Measurements from ENCODE around the gene GDNF. TPM values are rescaled to one million over a fixed set of nuclear protein-coding genes. Genes with fewer than 3 reads are reported as not detected.
"Not testable (repeated sequence)": the region's sequence is repeated elsewhere in the genome, so short reads cannot be mapped to it uniquely, and the experiment has no call there.

GDNF gene
- total and polyA plus RNA-seq, 5 donors from 2014 or later = not detected

DNA sequence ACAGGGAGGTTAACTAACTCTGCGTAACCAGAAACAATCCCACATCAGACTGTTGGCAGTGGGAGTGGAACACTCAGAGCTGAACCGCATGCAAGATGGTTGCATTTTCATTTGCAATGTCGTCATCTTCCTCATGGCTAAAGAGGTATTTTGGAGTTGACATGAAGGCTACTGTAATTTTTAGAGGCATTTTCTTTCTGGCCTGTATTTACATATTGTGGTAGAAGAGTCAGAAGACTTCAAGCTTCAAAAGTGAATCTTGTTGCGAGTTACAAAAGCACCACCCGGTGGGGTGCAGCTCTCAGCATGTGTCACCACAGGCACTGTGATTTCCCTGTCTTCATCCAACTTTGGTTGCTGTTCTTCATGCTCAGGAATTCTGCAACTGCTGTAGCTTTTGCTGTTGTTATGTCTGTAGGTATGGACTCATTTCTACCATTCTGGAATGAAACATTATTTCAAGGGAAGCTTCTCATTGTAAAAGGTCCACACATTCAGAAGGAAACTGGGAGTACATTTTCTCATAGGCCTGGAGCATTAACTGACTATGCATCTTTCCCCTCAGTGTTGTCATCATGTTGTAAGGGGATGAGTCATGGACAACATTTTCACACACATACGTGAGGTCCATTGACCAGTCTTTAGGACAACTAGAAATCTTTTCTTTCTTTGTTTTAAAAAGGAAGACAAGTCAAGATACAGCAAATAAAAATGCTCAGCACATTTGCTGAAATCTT is 35.4 kb upstream of the GDNF start:
- no peak overlapping the region for H3K4me3 Mint-ChIP-seq
- Histone ChIP-seq H3K9me3 (ENCODE audit: control insufficient read depth in 2 of 2, low read length in 2 of 2) (no peaks in the 10 kb centered on the region), H3K4me1 (ENCODE audit: control insufficient read depth, insufficient read depth, low read length, poor library complexity, severe bottlenecking) (no peaks in the 10 kb centered on the region)

DNA sequence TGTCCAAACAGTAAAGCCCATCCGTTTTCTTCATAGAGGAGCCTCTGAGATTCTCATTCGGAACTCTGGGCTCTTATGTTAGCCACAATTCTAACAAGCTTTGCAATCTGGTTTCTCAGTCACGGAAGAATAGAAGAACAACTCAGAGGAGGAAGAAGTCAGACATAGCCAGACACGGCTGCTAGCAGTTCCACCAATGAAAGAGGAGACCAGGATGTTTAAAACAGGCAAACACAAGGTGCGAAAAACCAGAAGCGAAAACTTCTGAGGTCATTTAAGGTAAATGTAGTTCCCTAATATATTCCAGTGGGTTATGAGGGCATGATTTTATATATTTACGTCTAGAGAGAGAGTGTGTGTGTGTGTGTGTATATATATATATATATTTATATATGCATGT is 34.1 kb upstream of the GDNF start:
- peaks cover 0 to 4% (median 2%) of the 10 kb centered on the region in 7 donors for H3K9me3 Mint-ChIP-seq
- ATAC-seq (ENCODE audit: low read depth in 2 of 2) = no peak

More for the DNA sequence above, 35.4 kb upstream of the GDNF start:
- DNase-seq (no peak), ATAC-seq (ENCODE audit: low read depth in 2 of 2) (no peak)
- Mint-ChIP-seq H3K4me1 (no peaks in the 10 kb centered on the region), H3K9me3 (peaks cover 0 to 9% (median 2%) of the 10 kb centered on the region in 7 donors), H3K27me3 (no peaks in the 10 kb centered on the region), H3K27ac (no peak overlapping the region), H3K36me3 (no peaks in the 10 kb centered on the region)
- no peak overlapping the region for H3K27ac ChIP-seq (ENCODE audit: insufficient read depth, low read length, poor library complexity, severe bottlenecking)
- no peak overlapping the region for H3K4me3 ChIP-seq (ENCODE audit: low read depth, low read length)
- H3K27me3 ChIP-seq (ENCODE audit: control insufficient read depth, insufficient read depth, low read length) = no peaks in the 10 kb centered on the region
- H3K36me3 ChIP-seq (ENCODE audit: control insufficient read depth, insufficient read depth, low read length) = no peaks in the 10 kb centered on the region

DNA sequence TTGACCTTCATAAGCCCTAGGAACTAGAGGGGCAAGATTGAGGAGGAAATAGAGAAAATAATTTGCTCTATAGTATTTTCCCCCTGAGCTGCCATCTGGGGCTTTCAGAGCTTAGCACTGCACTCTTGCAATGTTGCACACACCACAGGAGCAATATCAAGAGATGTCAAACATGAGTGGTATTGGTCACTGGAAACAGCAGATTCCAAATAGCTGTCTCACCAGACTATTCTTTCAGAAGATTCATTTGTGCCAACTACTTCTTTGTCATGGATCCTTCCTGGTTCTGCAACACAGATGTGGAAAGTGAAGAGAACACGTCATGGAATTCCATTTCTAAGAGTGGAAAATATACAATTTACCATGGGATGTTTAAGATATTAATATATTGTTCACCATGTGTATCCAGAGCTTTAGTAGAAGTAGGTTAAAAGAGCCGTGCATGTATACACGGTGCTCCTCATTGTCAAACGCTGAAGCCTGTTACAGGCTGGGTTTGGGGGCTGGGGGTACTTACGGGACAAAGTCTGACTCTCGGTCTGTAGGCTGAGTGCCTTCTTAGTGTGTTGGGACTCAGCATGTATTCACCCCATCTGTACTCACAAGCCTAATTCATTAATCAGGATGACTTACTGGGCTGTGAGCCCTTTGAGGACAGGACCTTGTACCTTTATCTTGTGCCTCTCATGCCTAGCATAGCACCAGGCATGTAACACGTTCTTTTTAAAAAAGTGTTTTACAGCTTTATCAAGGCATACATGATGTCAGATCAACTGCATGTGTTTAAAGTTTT is 31.4 kb upstream of the GDNF start:
- H3K4me3 Mint-ChIP-seq = no peak overlapping the region
- H3K4me3 ChIP-seq (ENCODE audit: low read depth, low read length) = no peak overlapping the region
- DNase-seq (no peak), ATAC-seq (ENCODE audit: low read depth in 2 of 2) (no peak)
- H3K9me3 ChIP-seq (ENCODE audit: control insufficient read depth in 2 of 2, low read length in 2 of 2) = no peaks in the 10 kb centered on the region
- H3K27me3 Mint-ChIP-seq = peaks cover 8% of the 10 kb centered on the region
- no peak overlapping the region for H3K27ac Mint-ChIP-seq
- H3K36me3 Mint-ChIP-seq = no peaks in the 10 kb centered on the region
- H3K36me3 ChIP-seq (ENCODE audit: control insufficient read depth, insufficient read depth, low read length) = no peaks in the 10 kb centered on the region
- no peaks in the 10 kb centered on the region for H3K4me1 Mint-ChIP-seq
- H3K9me3 Mint-ChIP-seq = peaks cover 0 to 2% (median 2%) of the 10 kb centered on the region in 7 donors
- no peaks in the 10 kb centered on the region for H3K4me1 ChIP-seq (ENCODE audit: control insufficient read depth, insufficient read depth, low read length, poor library complexity, severe bottlenecking)
- H3K27me3 ChIP-seq (ENCODE audit: control insufficient read depth, insufficient read depth, low read length) = no peaks in the 10 kb centered on the region
- no peak overlapping the region for H3K27ac ChIP-seq (ENCODE audit: insufficient read depth, low read length, poor library complexity, severe bottlenecking)

More for the DNA sequence above, 34.1 kb upstream of the GDNF start:
- Mint-ChIP-seq H3K27me3 (peaks cover under 1% of the 10 kb centered on the region), H3K27ac (no peak overlapping the region), H3K4me3 (no peak overlapping the region), H3K4me1 (no peaks in the 10 kb centered on the region), H3K36me3 (no peaks in the 10 kb centered on the region)
- Histone ChIP-seq H3K27me3 (ENCODE audit: control insufficient read depth, insufficient read depth, low read length) (no peaks in the 10 kb centered on the region), H3K27ac (ENCODE audit: insufficient read depth, low read length, poor library complexity, severe bottlenecking) (no peak overlapping the region), H3K9me3 (ENCODE audit: control insufficient read depth in 2 of 2, low read length in 2 of 2) (no peaks in the 10 kb centered on the region), H3K36me3 (ENCODE audit: control insufficient read depth, insufficient read depth, low read length) (no peaks in the 10 kb centered on the region), H3K4me3 (ENCODE audit: low read depth, low read length) (no peak overlapping the region), H3K4me1 (ENCODE audit: control insufficient read depth, insufficient read depth, low read length, poor library complexity, severe bottlenecking) (no peaks in the 10 kb centered on the region)
- DNase-seq = no peak

DNA sequence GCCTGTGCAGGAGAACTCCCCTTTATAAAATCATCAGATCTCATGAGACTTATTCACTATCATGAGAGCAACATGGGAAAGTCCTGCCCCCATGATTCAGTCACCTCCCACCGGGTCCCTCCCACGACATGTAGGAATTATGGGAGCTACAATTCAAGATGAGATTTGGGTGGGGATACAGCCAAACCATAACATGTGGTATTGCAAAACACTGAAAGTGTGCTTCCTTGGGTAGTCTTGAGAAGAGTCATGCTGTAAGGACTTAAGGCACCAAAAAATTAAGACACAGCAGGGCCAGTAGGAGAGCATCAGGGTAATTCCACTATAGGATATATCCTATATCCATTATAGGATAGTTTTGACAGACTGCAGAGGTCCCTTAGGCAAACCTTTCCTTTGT is 29.4 kb upstream of the GDNF start:
- no peaks in the 10 kb centered on the region for H3K36me3 Mint-ChIP-seq
- no peaks in the 10 kb centered on the region for H3K4me1 Mint-ChIP-seq
- DNase-seq (no peak), ATAC-seq (ENCODE audit: low read depth in 2 of 2) (no peak)
- Histone ChIP-seq H3K4me1 (ENCODE audit: control insufficient read depth, insufficient read depth, low read length, poor library complexity, severe bottlenecking) (no peaks in the 10 kb centered on the region), H3K9me3 (ENCODE audit: control insufficient read depth in 2 of 2, low read length in 2 of 2) (no peaks in the 10 kb centered on the region), H3K4me3 (ENCODE audit: low read depth, low read length) (no peak overlapping the region), H3K27ac (ENCODE audit: insufficient read depth, low read length, poor library complexity, severe bottlenecking) (no peak overlapping the region), H3K36me3 (ENCODE audit: control insufficient read depth, insufficient read depth, low read length) (no peaks in the 10 kb centered on the region), H3K27me3 (ENCODE audit: control insufficient read depth, insufficient read depth, low read length) (no peaks in the 10 kb centered on the region)
- H3K4me3 Mint-ChIP-seq = no peak overlapping the region
- peaks cover 0 to 2% (median 1%) of the 10 kb centered on the region in 7 donors for H3K9me3 Mint-ChIP-seq
- no peak overlapping the region for H3K27ac Mint-ChIP-seq
- H3K27me3 Mint-ChIP-seq = peaks cover 13% of the 10 kb centered on the region

DNA sequence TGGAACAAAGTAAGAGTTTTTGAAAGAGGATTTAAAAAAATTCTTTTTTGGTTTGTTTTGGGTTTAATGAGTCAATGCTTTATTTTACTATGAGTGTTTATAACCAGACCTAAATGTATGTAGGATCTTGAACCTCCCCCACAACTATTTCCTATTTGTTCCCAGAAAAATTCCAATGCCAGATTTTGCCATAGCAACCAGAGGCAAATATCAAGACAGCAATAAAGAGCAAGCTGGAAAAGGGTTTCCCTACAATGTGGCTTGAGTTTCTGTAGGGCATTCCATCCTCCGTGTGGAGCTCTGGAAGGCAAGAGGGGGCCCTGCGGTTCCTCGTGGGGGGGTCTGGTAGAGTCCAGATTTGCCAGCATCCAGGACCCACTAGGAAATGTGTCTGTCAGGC is 27.8 kb upstream of the GDNF start:
- no peak overlapping the region for H3K4me3 Mint-ChIP-seq
- H3K27me3 Mint-ChIP-seq = peaks cover 13% of the 10 kb centered on the region
- H3K27me3 ChIP-seq (ENCODE audit: control insufficient read depth, insufficient read depth, low read length) = no peaks in the 10 kb centered on the region
- H3K36me3 ChIP-seq (ENCODE audit: control insufficient read depth, insufficient read depth, low read length) = no peaks in the 10 kb centered on the region
- no peaks in the 10 kb centered on the region for H3K4me1 Mint-ChIP-seq
- ATAC-seq (ENCODE audit: low read depth in 2 of 2) (no peak), DNase-seq (no peak)
- H3K9me3 Mint-ChIP-seq = peaks cover 0 to 2% (median 0%) of the 10 kb centered on the region in 7 donors
- no peaks in the 10 kb centered on the region for H3K9me3 ChIP-seq (ENCODE audit: control insufficient read depth in 2 of 2, low read length in 2 of 2)
- H3K27ac ChIP-seq (ENCODE audit: insufficient read depth, low read length, poor library complexity, severe bottlenecking) = no peak overlapping the region
- no peak overlapping the region for H3K4me3 ChIP-seq (ENCODE audit: low read depth, low read length)
- H3K27ac Mint-ChIP-seq = no peak overlapping the region
- no peaks in the 10 kb centered on the region for H3K36me3 Mint-ChIP-seq
- H3K4me1 ChIP-seq (ENCODE audit: control insufficient read depth, insufficient read depth, low read length, poor library complexity, severe bottlenecking) = no peaks in the 10 kb centered on the region

DNA sequence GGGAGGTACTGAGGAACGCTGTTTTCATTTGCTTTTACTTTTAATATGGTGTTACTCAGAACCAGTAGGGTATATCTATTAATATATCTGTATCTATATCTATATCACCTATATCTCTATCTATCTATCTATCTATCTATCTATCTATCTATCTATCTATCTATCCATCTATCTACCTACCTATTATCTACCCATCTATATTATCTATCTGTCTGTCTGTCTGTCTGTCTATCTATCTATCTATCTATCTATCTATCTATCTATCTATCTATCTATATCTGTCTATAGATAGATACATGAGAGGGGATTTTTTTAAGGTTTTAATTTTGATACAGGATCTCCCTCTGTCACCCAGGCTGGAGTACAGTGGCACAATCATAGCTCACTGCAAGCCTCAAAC is 23.1 kb upstream of the GDNF start:
- not testable (repeated sequence) for H3K36me3 ChIP-seq (ENCODE audit: control insufficient read depth, insufficient read depth, low read length); H3K4me1 Mint-ChIP-seq; H3K4me3 Mint-ChIP-seq; H3K27ac ChIP-seq (ENCODE audit: insufficient read depth, low read length, poor library complexity, severe bottlenecking); H3K4me3 ChIP-seq (ENCODE audit: low read depth, low read length); DNase-seq; H3K36me3 Mint-ChIP-seq; H3K4me1 ChIP-seq (ENCODE audit: control insufficient read depth, insufficient read depth, low read length, poor library complexity, severe bottlenecking); H3K27me3 ChIP-seq (ENCODE audit: control insufficient read depth, insufficient read depth, low read length); ATAC-seq (ENCODE audit: low read depth in 2 of 2); H3K9me3 Mint-ChIP-seq; H3K27ac Mint-ChIP-seq; H3K9me3 ChIP-seq (ENCODE audit: control insufficient read depth in 2 of 2, low read length in 2 of 2)
- peaks cover 16% of the 10 kb centered on the region for H3K27me3 Mint-ChIP-seq

DNA sequence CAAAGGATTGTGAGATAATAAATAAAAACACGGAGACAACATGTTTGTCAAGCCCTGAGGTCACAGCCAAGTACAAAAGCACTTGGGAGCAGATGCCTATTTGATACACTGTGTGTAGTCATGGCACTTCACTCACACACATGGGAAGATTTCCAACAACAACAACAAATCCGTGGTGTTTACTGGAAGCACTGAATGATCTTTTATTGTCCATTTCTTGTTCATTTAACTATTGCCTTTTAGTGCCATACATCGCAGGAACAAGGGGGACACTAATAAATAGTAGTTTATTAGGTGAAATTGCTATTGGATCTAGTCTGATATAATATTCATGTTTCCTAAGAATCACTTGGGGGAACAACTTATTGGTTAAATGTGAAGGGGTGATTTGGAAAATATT is 20.4 kb upstream of the GDNF start:
- Mint-ChIP-seq H3K4me3 (no peak overlapping the region), H3K36me3 (no peaks in the 10 kb centered on the region), H3K27ac (no peak overlapping the region), H3K4me1 (no peaks in the 10 kb centered on the region), H3K9me3 (peaks cover 0 to 6% (median 0%) of the 10 kb centered on the region in 7 donors), H3K27me3 (peaks cover 20% of the 10 kb centered on the region)
- H3K4me1 ChIP-seq (ENCODE audit: control insufficient read depth, insufficient read depth, low read length, poor library complexity, severe bottlenecking) = no peaks in the 10 kb centered on the region
- no peaks in the 10 kb centered on the region for H3K36me3 ChIP-seq (ENCODE audit: control insufficient read depth, insufficient read depth, low read length)
- ATAC-seq (ENCODE audit: low read depth in 2 of 2) (no peak), DNase-seq (no peak)
- H3K4me3 ChIP-seq (ENCODE audit: low read depth, low read length) = no peak overlapping the region
- H3K27ac ChIP-seq (ENCODE audit: insufficient read depth, low read length, poor library complexity, severe bottlenecking) = no peak overlapping the region
- H3K27me3 ChIP-seq (ENCODE audit: control insufficient read depth, insufficient read depth, low read length) = no peaks in the 10 kb centered on the region
- no peaks in the 10 kb centered on the region for H3K9me3 ChIP-seq (ENCODE audit: control insufficient read depth in 2 of 2, low read length in 2 of 2)
